ENCODE results near the gene ACKR2.
A peak's percentile ranks its signal among the peaks of the same experiment; 100 is the strongest.
"Not testable (repeated sequence)": the region's sequence is repeated elsewhere in the genome, so short reads cannot be mapped to it uniquely, and the experiment has no call there.

Gene ACKR2

GRCh38 chr3:42801784-42802183, 7.5 kb upstream of the ACKR2 start:
- no peak for DNase-seq

- no peak for DNase-seq
Measured at GRCh38 chr3:42802876-42803413, 6.3 kb upstream of the ACKR2 start.

- no peak for DNase-seq
Measured at GRCh38 chr3:42803414-42804105, 5.7 kb upstream of the ACKR2 start.

- peak; percentile 26 for DNase-seq
Measured at GRCh38 chr3:42804106-42804830, 5.0 kb upstream of the ACKR2 start, which contains the start of gene HIGD1A. Gene HIGD1A, minus strand, starts transcription at chr3:42804490. Its CDS starts 10,237 bp downstream, at chr3:42794253.

- no peak for DNase-seq
Measured at GRCh38 chr3:42804831-42805132, 4.5 kb upstream of the ACKR2 start.

GRCh38 chr3:42805141-42805821, 4.0 kb upstream of the ACKR2 start:
- DNase-seq, result no peak

- DNase-seq, result no peak
Measured at GRCh38 chr3:42807929-42808328, 1.3 kb upstream of the ACKR2 start.

- not testable (repeated sequence) for DNase-seq
Measured at GRCh38 chr3:42810706-42811105, 1.5 kb downstream of the ACKR2 start.

- not testable (repeated sequence) for DNase-seq
Measured at GRCh38 chr3:42811118-42811883, 2.1 kb downstream of the ACKR2 start.

GRCh38 chr3:42814246-42814645, 5.0 kb downstream of the ACKR2 start:
- no peak for DNase-seq

GRCh38 chr3:42814914-42815507, 5.8 kb downstream of the ACKR2 start:
- no peak for DNase-seq

GRCh38 chr3:42815826-42816225, 6.6 kb downstream of the ACKR2 start:
- DNase-seq, result no peak

- no peak for DNase-seq
Measured at GRCh38 chr3:42819351-42819965, 10.2 kb downstream of the ACKR2 start.

GRCh38 chr3:42820746-42821051, 11.5 kb downstream of the ACKR2 start:
- DNase-seq, result no peak

- no peak for DNase-seq
Measured at GRCh38 chr3:42822828-42823227, 13.6 kb downstream of the ACKR2 start.

- DNase-seq, result no peak
Measured at GRCh38 chr3:42823351-42823750, 14.1 kb downstream of the ACKR2 start.

- no peak for DNase-seq
Measured at GRCh38 chr3:42826141-42826540, 16.9 kb downstream of the ACKR2 start.

- no peak for DNase-seq
Measured at GRCh38 chr3:42827023-42827422, 17.8 kb downstream of the ACKR2 start.

- no peak for DNase-seq
Measured at GRCh38 chr3:42827654-42828053, 18.4 kb downstream of the ACKR2 start.

GRCh38 chr3:42829083-42829627, 19.9 kb downstream of the ACKR2 start:
- no peak for DNase-seq

- no peak for DNase-seq
Measured at GRCh38 chr3:42829628-42830436, 20.6 kb downstream of the ACKR2 start.
